ENCODE data around the gene GIN1. TPM values are rescaled to one million over a fixed set of nuclear protein-coding genes. Genes with fewer than 3 reads are reported as not detected.

Gene GIN1
- total and polyA plus RNA-seq, 8 donors: 2.2 to 13.6 (median 4.1) TPM; not detected in 1

- Histone ChIP-seq H3K27me3 (no peaks in the 10 kb centered on the region), H3K9me3 (no peaks in the 10 kb centered on the region), H3K27ac (no peak overlapping the region), H3K36me3 (peaks cover 0 to 45% (median 38%) of the 10 kb centered on the region in 4 donors), H3K4me3 (no peak overlapping the region), H3K4me1 (peaks cover 0 to 15% (median 0%) of the 10 kb centered on the region in 4 donors)
- WGBS, 5 donors: 89 to 100% (median 96%) methylated on average over 1 of the region's 1 CpG
- intact Hi-C loops (cut with DNase I; ENCODE audit: low total_unique reads): no loop called here
- TF ChIP-seq POLR2AphosphoS5 (IDR thresholded peaks at IDR 0.05) (no peak), POLR2A (IDR thresholded peaks at IDR 0.05) (no peak), CTCF (IDR thresholded peaks at IDR 0.05) (no peak), EP300 (IDR thresholded peaks at IDR 0.05) (no peak)
- DNase-seq: no peak
Observed at GRCh38 chr5:103135461-103135860, 15.5 kb upstream of the GIN1 start.

- Histone ChIP-seq H3K4me1 (peaks cover 0 to 16% (median 2%) of the 10 kb centered on the region in 4 donors), H3K9me3 (no peaks in the 10 kb centered on the region), H3K4me3 (no peak overlapping the region), H3K27ac (no peak overlapping the region), H3K36me3 (peaks cover 0 to 33% (median 19%) of the 10 kb centered on the region in 4 donors), H3K27me3 (no peaks in the 10 kb centered on the region)
- intact Hi-C loops (cut with DNase I; ENCODE audit: low total_unique reads): no loop called here
- no peak for DNase-seq
- 25 to 46% (median 36%) methylated on average over 2 of the region's 2 CpGs for WGBS, 5 donors
- TF ChIP-seq CTCF (IDR thresholded peaks at IDR 0.05) (no peak), EP300 (IDR thresholded peaks at IDR 0.05) (no peak), POLR2A (IDR thresholded peaks at IDR 0.05) (no peak), POLR2AphosphoS5 (IDR thresholded peaks at IDR 0.05) (no peak)
Observed at GRCh38 chr5:103133231-103133630, 13.3 kb upstream of the GIN1 start.

- H3K9me3 ChIP-seq: no peaks in the 10 kb centered on the region
- TF ChIP-seq POLR2AphosphoS5 (IDR thresholded peaks at IDR 0.05) (no peak), CTCF (IDR thresholded peaks at IDR 0.05) (no peak), EP300 (IDR thresholded peaks at IDR 0.05) (no peak), POLR2A (IDR thresholded peaks at IDR 0.05) (no peak)
- no peaks in the 10 kb centered on the region for H3K27me3 ChIP-seq
- WGBS, 5 donors: 85 to 93% (median 88%) methylated on average over 1 of the region's 1 CpG
- H3K4me3 ChIP-seq: no peak overlapping the region
- no peak overlapping the region for H3K27ac ChIP-seq
- peaks cover 0 to 29% (median 16%) of the 10 kb centered on the region in 4 donors for H3K36me3 ChIP-seq
- intact Hi-C loops (cut with DNase I; ENCODE audit: low total_unique reads): no loop called here
- no peak for DNase-seq
- peaks cover 0 to 16% (median 2%) of the 10 kb centered on the region in 4 donors for H3K4me1 ChIP-seq
Observed at GRCh38 chr5:103132684-103133083, 12.7 kb upstream of the GIN1 start.

GRCh38 chr5:103128202-103128601 is 8.3 kb upstream of the GIN1 start:
- TF ChIP-seq CTCF (IDR thresholded peaks at IDR 0.05) (no peak), EP300 (IDR thresholded peaks at IDR 0.05) (no peak), POLR2AphosphoS5 (IDR thresholded peaks at IDR 0.05) (no peak), POLR2A (IDR thresholded peaks at IDR 0.05) (no peak)
- Histone ChIP-seq H3K4me3 (no peak overlapping the region), H3K27me3 (no peaks in the 10 kb centered on the region), H3K36me3 (peaks cover 0 to 10% (median 0%) of the 10 kb centered on the region in 4 donors), H3K4me1 (peaks cover 0 to 30% (median 10%) of the 10 kb centered on the region in 4 donors), H3K9me3 (no peaks in the 10 kb centered on the region), H3K27ac (no peak overlapping the region)
- intact Hi-C loops (cut with DNase I; ENCODE audit: low total_unique reads): no loop called here
- DNase-seq: no peak
